GM23338 (cell line): ENCODE data around the gene NKX2-3. TPM values are rescaled to one million over a fixed set of nuclear protein-coding genes. Genes with fewer than 3 reads are reported as not detected.

Experiments used
- ATAC-seq: fragments of 200-7000 bp; cut with Tn5 transposase; 3 replicates; pipeline ENCODE4 v1.9.1; 2020
- DNase-seq: peaks from one replicate; pipeline ENCODE4 v3.0.0-alpha.2; 2015; ENCODE audit warnings: low spot score
- H2AFZ ChIP-seq: fragments of 200-600 bp; sonication (generic); 2 replicates; pipeline ENCODE4 v1.8.0; 2016; ENCODE audit warnings: antibody characterized with exemption, mild to moderate bottlenecking, moderate library complexity
- H3F3A ChIP-seq: fragments of 200-600 bp; sonication (generic); replicated peaks from 2 replicates; pipeline ENCODE4 v1.8.0; 2017; ENCODE audit warnings: antibody characterized with exemption, mixed run types, low read depth
- H3K27ac ChIP-seq: fragments of 200-600 bp; sonication (generic); 2 replicates; pipeline ENCODE4 v1.6.1; 2016; ENCODE audit warnings: low read depth
- H3K27me3 ChIP-seq: fragments of 200-600 bp; sonication (generic); 2 replicates; pipeline ENCODE4 v1.8.0; 2016; ENCODE audit warnings: mild to moderate bottlenecking, mixed run types, moderate library complexity; ENCODE audit not compliant: insufficient read depth
- H3K36me3 ChIP-seq: fragments of 200-600 bp; sonication (generic); 2 replicates; pipeline ENCODE4 v1.8.0; 2016; ENCODE audit warnings: mild to moderate bottlenecking; ENCODE audit not compliant: insufficient read depth
- H3K4me1 ChIP-seq: fragments of 200-600 bp; sonication (generic); 2 replicates; pipeline ENCODE4 v1.8.0; 2016; ENCODE audit warnings: mild to moderate bottlenecking, moderate library complexity; ENCODE audit not compliant: insufficient read depth
- H3K4me2 ChIP-seq: fragments of 200-600 bp; sonication (generic); 2 replicates; pipeline ENCODE4 v1.7.1; 2017; ENCODE audit warnings: mixed run types
- H3K4me3 ChIP-seq: fragments of 200-600 bp; sonication (generic); 2 replicates; pipeline ENCODE4 v1.6.1; 2016; ENCODE audit warnings: mixed run types
- H3K79me2 ChIP-seq: fragments of 200-600 bp; sonication (generic); replicated peaks from 2 replicates; pipeline ENCODE4 v1.8.0; 2017; ENCODE audit warnings: mild to moderate bottlenecking; ENCODE audit not compliant: insufficient read depth
- H3K9me2 ChIP-seq: fragments of 200-600 bp; sonication (generic); 2 replicates; pipeline ENCODE4 v1.8.0; 2017; ENCODE audit not compliant: insufficient read depth
- H4K20me1 ChIP-seq: fragments of 200-600 bp; sonication (generic); replicated peaks from 2 replicates; pipeline ENCODE4 v1.8.0; 2017; ENCODE audit warnings: mild to moderate bottlenecking; ENCODE audit not compliant: insufficient read depth
- H3K27ac Mint-ChIP-seq: 2 replicates; pipeline ENCODE4 v1.8.0; 2020; ENCODE audit warnings: inconsistent platforms, mild to moderate bottlenecking, moderate library complexity, mixed read lengths
- H3K27me3 Mint-ChIP-seq: 3 replicates; pipeline ENCODE4 v1.8.0; 2022; ENCODE audit warnings: low read depth, mild to moderate bottlenecking, moderate library complexity, mixed read lengths, inconsistent platforms; ENCODE audit not compliant: insufficient read depth, poor library complexity
- H3K36me3 Mint-ChIP-seq: 3 replicates; pipeline ENCODE4 v1.8.0; 2021; ENCODE audit warnings: low read depth, mild to moderate bottlenecking, inconsistent platforms, moderate library complexity, mixed read lengths
- H3K4me1 Mint-ChIP-seq: 3 replicates; pipeline ENCODE4 v1.8.0; 2020; ENCODE audit warnings: mild to moderate bottlenecking, inconsistent platforms, mixed read lengths
- H3K4me3 Mint-ChIP-seq: 3 replicates; pipeline ENCODE4 v1.8.0; 2021; ENCODE audit warnings: moderate library complexity, mild to moderate bottlenecking, inconsistent platforms, mixed read lengths
- H3K9me3 Mint-ChIP-seq: 3 replicates; pipeline ENCODE4 v1.8.0; 2020; ENCODE audit warnings: moderate library complexity, mild to moderate bottlenecking, inconsistent platforms, mixed read lengths
- CREB1 ChIP-seq: fragments of 250-450 bp; sonication (Bioruptor Pico); IDR thresholded peaks from 2 replicates; pipeline ENCODE4 v1.5.0; 2020; ENCODE audit warnings: low read depth, mild to moderate bottlenecking, moderate library complexity
- CTCF ChIP-seq, 2 experiments: fragments of 200-600 bp in 1 of 2; sonication (generic) in 1 of 2; conservative IDR thresholded peaks; 2 replicates each; pipeline versions ENCODE4 v1.5.1 to v1.6.1; 2016 to 2017; ENCODE audit warnings: antibody characterized with exemption in 2 of 2, low read depth in 2 of 2, mild to moderate bottlenecking in 2 of 2, moderate library complexity in 1 of 2
- EZH2phosphoT487 ChIP-seq: fragments of 200-600 bp; sonication (generic); IDR thresholded peaks from one replicate; pipeline ENCODE4 v1.8.1; 2018; ENCODE audit warnings: antibody characterized with exemption; ENCODE audit not compliant: unreplicated experiment
- JUNB ChIP-seq: IDR thresholded peaks from one replicate; pipeline ENCODE4 v1.6.1; 2016; ENCODE audit warnings: antibody characterized with exemption; ENCODE audit not compliant: unreplicated experiment
- NANOG ChIP-seq: IDR thresholded peaks from 2 replicates; pipeline ENCODE4 v1.6.1; 2016; ENCODE audit warnings: antibody characterized with exemption, borderline replicate concordance
- POLR2AphosphoS5 ChIP-seq: IDR thresholded peaks from 2 replicates; pipeline ENCODE4 v1.6.1; 2016; ENCODE audit warnings: antibody characterized with exemption, low read depth
- STAT1 ChIP-seq: IDR thresholded peaks from one replicate; pipeline ENCODE4 v1.6.1; 2016; ENCODE audit warnings: antibody characterized with exemption; ENCODE audit not compliant: unreplicated experiment
- ZNF114 ChIP-seq: fragments of 250-450 bp; sonication (Bioruptor Pico); IDR thresholded peaks from 2 replicates; pipeline ENCODE4 v1.5.0; 2020; ENCODE audit warnings: mild to moderate bottlenecking, moderate library complexity
- ZNF331 ChIP-seq: fragments of 250-450 bp; sonication (Bioruptor Pico); IDR thresholded peaks from 2 replicates; pipeline ENCODE4 v1.5.0; 2020; ENCODE audit warnings: low read depth, mild to moderate bottlenecking, moderate library complexity
- ZNF462 ChIP-seq: fragments of 250-450 bp; sonication (Bioruptor Pico); IDR thresholded peaks from 2 replicates; pipeline ENCODE4 v1.5.0; 2020; ENCODE audit warnings: mild to moderate bottlenecking, moderate library complexity
- polyA plus RNA-seq: library from polyadenylated mRNA; unstranded; fragments of >200 nt; fragmentation: Nextera tagmentation; extraction: Ambion mirVana; gene quantifications from 2 replicates; pipeline ENCODE4 v1.2.1, GENCODE V29; 2016
- total RNA-seq: library from RNA; depleted of rRNA; stranded (reverse); fragments of >200 nt; shearing (Covaris generic); gene quantifications from 2 replicates; pipeline ENCODE4 v1.2.3, GENCODE V29; 2014
- TF ChIP-seq, protein P1 (sequence below): IDR thresholded peaks from one replicate; pipeline ENCODE4 v1.6.1; 2018; ENCODE audit warnings: antibody characterized with exemption; ENCODE audit not compliant: unreplicated experiment
- TF ChIP-seq, protein P2 (sequence below): IDR thresholded peaks from 2 replicates; pipeline ENCODE4 v1.6.1; 2016; ENCODE audit warnings: antibody characterized with exemption

Gene NKX2-3
- total and polyA plus RNA-seq, 2 experiments from 2014 or later: not detected

- H3K4me1 Mint-ChIP-seq: no peaks in the 10 kb centered on the region
- no peak overlapping the region for H3K4me3 Mint-ChIP-seq
- Histone ChIP-seq H2AFZ (no peak overlapping the region), H3K27ac (no peak overlapping the region), H4K20me1 (no peaks in the 10 kb centered on the region), H3K4me1 (no peaks in the 10 kb centered on the region), H3K79me2 (no peaks in the 10 kb centered on the region), H3K4me3 (no peak overlapping the region), H3K36me3 (no peaks in the 10 kb centered on the region), H3K9me2 (no peaks in the 10 kb centered on the region), H3K4me2 (no peak overlapping the region), H3F3A (no peaks in the 10 kb centered on the region), H3K27me3 (peaks cover 11% of the 10 kb centered on the region; the same call in 1 of the 2 replicates)
- H3K9me3 Mint-ChIP-seq: no peaks in the 10 kb centered on the region
- peaks cover 6% of the 10 kb centered on the region for H3K27me3 Mint-ChIP-seq
- TF ChIP-seq EZH2phosphoT487 (no peak), JUNB (no peak), CTCF (conservative IDR thresholded peaks at IDR 0.05; ENCODE audit: low read depth in 2 of 2) (no peak), ZNF462 (CRISPR knock-in tag) (no peak), STAT1 (no peak), NANOG (no peak), ZNF331 (no peak), ZNF114 (no peak), POLR2AphosphoS5 (no peak), CREB1 (no peak)
- TF ChIP-seq, protein P1, sequence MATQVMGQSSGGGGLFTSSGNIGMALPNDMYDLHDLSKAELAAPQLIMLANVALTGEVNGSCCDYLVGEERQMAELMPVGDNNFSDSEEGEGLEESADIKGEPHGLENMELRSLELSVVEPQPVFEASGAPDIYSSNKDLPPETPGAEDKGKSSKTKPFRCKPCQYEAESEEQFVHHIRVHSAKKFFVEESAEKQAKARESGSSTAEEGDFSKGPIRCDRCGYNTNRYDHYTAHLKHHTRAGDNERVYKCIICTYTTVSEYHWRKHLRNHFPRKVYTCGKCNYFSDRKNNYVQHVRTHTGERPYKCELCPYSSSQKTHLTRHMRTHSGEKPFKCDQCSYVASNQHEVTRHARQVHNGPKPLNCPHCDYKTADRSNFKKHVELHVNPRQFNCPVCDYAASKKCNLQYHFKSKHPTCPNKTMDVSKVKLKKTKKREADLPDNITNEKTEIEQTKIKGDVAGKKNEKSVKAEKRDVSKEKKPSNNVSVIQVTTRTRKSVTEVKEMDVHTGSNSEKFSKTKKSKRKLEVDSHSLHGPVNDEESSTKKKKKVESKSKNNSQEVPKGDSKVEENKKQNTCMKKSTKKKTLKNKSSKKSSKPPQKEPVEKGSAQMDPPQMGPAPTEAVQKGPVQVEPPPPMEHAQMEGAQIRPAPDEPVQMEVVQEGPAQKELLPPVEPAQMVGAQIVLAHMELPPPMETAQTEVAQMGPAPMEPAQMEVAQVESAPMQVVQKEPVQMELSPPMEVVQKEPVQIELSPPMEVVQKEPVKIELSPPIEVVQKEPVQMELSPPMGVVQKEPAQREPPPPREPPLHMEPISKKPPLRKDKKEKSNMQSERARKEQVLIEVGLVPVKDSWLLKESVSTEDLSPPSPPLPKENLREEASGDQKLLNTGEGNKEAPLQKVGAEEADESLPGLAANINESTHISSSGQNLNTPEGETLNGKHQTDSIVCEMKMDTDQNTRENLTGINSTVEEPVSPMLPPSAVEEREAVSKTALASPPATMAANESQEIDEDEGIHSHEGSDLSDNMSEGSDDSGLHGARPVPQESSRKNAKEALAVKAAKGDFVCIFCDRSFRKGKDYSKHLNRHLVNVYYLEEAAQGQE: no peak
- TF ChIP-seq, protein P2, sequence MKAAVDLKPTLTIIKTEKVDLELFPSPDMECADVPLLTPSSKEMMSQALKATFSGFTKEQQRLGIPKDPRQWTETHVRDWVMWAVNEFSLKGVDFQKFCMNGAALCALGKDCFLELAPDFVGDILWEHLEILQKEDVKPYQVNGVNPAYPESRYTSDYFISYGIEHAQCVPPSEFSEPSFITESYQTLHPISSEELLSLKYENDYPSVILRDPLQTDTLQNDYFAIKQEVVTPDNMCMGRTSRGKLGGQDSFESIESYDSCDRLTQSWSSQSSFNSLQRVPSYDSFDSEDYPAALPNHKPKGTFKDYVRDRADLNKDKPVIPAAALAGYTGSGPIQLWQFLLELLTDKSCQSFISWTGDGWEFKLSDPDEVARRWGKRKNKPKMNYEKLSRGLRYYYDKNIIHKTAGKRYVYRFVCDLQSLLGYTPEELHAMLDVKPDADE: no peak
- no peak overlapping the region for H3K27ac Mint-ChIP-seq
- DNase-seq (no peak), ATAC-seq (no peak)
- H3K36me3 Mint-ChIP-seq: no peaks in the 10 kb centered on the region
Observed at GRCh38 chr10:99506416-99506815, 26.3 kb upstream of the NKX2-3 start.
